Vagina (tissue), 2 donors: ENCODE results near the gene CDK6.

Source experiments
- POLR2AphosphoS5 ChIP-seq, 2 donors: sonication (generic); formaldehyde crosslinking; IDR thresholded peaks; one replicate each; pipeline ENCODE4 v1.9.0; 2017; ENCODE audit warnings: antibody characterized with exemption in 2 of 2, mild to moderate bottlenecking in 2 of 2, low read depth in 1 of 2; ENCODE audit not compliant: insufficient read depth in 1 of 2
- TF ChIP-seq, protein P1 (sequence below), 3 experiments: fragments of 450-650 bp in 2 of 3; fragments of 200-600 bp in 1 of 3; sonication (generic) in 1 of 3; IDR thresholded peaks; one replicate each; pipeline ENCODE4 v1.5.1; 2017 to 2019; ENCODE audit warnings: antibody characterized with exemption in 3 of 3, mild to moderate bottlenecking in 2 of 3, moderate library complexity in 2 of 3

DNA sequence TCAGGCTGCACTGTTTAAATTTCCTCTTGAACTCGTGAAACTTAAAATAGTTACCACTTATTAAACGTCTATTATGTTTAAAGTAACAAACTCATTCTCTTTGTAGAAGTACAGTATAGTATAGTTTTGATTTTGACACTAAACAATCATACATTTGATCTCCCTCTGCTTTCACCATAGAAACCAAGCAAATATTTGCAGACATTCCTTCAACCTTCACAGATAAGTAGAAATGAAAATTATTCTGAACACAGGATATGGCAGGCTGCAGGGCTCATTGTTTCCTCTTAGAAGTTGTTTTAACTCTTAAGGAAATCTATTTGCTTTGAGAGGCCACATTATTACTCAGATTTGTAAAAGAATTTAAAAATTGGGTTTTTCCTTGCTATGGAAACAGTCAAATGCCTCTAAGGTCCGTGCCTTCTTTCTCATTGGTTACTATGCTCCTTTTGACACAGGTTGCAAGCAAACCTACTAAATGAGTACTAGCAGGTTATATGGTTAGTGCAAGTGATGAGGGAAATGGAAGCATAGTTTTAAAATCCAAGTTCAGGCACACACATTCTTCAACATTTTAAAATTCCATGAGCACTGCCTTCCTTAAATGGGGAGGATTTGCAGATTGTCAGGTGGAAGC is 153.4 kb downstream of the CDK6 start:
- TF ChIP-seq POLR2AphosphoS5 (IDR thresholded peaks at IDR 0.05; ENCODE audit: insufficient read depth in 1 of 2, low read depth in 1 of 2), result no peak
- TF ChIP-seq, protein P1, sequence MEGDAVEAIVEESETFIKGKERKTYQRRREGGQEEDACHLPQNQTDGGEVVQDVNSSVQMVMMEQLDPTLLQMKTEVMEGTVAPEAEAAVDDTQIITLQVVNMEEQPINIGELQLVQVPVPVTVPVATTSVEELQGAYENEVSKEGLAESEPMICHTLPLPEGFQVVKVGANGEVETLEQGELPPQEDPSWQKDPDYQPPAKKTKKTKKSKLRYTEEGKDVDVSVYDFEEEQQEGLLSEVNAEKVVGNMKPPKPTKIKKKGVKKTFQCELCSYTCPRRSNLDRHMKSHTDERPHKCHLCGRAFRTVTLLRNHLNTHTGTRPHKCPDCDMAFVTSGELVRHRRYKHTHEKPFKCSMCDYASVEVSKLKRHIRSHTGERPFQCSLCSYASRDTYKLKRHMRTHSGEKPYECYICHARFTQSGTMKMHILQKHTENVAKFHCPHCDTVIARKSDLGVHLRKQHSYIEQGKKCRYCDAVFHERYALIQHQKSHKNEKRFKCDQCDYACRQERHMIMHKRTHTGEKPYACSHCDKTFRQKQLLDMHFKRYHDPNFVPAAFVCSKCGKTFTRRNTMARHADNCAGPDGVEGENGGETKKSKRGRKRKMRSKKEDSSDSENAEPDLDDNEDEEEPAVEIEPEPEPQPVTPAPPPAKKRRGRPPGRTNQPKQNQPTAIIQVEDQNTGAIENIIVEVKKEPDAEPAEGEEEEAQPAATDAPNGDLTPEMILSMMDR (IDR thresholded peaks at IDR 0.05), result no peak
